22Rv1 (cell line): ENCODE data around the gene PTPRD.

Experiments
- CTCF ChIP-seq: fragments of 450-650 bp; IDR thresholded peaks from 2 replicates; pipeline ENCODE4 v1.5.1; 2017; ENCODE audit warnings: mild to moderate bottlenecking
- ZFX ChIP-seq: fragments of 450-650 bp; IDR thresholded peaks from 2 replicates; pipeline ENCODE4 v1.6.1; 2017; ENCODE audit warnings: antibody characterized with exemption, borderline replicate concordance

- no peak for TF ChIP-seq CTCF
- no peak for TF ChIP-seq ZFX
Measured at GRCh38 chr9:9536523-9536922, 1076.3 kb downstream of the PTPRD start.
